Midbrain (tissue), 1 donor: ENCODE results near the gene PAX5.
A peak's percentile ranks its signal among the peaks of the same experiment; 100 is the strongest.
"Not testable (repeated sequence)": the region's sequence is repeated elsewhere in the genome, so short reads cannot be mapped to it uniquely, and the experiment has no call there.

Experiments
- DNase-seq: peaks from one replicate; lab custom pipeline; 2025; lab: John Stamatoyannopoulos, UW

Gene PAX5

DNA sequence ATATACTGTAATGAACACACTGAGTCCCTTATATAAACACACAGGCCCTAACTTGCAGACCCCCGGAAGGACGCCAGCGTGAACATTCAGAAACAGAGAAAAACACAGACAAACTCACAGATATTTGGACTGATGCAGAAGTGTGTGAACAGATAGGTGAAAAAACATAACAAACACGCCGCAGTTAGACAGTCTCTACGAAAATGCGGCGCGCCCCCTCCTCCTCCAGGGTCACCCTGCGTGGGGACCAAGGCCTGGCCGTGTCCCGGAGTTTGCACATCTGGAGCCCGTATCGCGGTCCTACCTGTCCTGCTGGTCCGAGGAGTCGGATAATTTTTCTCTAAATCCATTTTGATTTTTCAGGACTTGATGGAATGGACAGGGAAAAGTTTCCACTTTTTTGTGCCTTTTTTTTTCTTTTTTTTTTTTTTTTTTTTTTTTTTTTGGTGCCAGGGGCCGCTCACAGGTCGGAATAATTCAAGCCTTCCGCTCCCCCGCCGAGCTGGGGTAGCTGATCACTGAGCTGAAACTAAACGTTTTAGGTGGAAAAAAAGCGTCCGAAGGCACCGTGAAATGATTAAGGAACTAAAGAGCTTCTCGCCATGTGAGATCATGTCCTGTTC lies at the start of gene PAX5:
TSS of gene PAX5 (minus strand) at position 587 of the 623 bp plus-strand sequence. CDS start at position 350, 237 bp downstream.
- DNase-seq, result no peak

DNA sequence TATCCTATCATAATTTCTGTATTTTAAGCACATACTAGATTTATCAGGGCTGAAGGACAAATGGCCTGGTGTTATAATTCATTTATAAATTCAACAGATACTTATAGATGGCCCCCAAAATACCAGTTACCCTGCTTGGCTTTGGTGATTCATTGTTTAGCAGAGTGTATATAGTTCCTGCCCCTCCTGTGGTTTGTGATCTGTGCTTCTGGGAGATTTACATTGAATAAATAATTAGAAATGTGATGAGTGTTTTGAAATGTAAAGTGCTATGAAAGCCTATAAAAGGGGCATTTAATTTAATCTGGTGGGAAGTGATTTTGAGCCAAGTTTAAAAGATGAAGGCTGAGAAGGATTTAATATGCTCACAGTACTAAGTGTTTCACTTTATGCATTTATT lies 49.6 kb upstream of the PAX5 start:
- DNase-seq, result no peak

DNA sequence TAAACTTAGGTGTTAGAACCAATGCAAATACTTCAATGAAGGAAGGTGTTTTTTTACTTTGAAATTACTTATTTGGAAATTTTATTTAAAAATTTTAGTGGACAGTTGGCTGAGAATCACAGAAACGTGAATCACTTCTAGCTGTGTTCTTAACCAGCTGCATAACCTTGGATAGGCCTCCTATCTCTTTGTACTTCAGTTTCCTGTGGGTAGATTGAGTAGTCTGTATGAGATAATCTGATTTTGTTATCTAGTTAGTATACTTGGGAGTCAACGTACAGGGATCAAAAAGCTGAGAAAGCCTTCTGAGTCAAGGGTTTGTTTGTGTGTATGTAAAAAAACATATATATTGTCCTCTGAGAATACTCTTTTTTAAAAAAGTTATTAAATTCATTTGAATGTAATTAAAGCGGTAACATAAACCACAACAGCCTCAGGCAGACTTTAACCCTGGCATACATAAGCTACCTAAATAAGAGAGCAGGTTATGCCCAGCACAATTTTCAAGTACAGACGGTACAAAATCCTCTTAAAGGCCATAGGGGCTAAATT lies 48.2 kb upstream of the PAX5 start:
- no peak for DNase-seq

DNA sequence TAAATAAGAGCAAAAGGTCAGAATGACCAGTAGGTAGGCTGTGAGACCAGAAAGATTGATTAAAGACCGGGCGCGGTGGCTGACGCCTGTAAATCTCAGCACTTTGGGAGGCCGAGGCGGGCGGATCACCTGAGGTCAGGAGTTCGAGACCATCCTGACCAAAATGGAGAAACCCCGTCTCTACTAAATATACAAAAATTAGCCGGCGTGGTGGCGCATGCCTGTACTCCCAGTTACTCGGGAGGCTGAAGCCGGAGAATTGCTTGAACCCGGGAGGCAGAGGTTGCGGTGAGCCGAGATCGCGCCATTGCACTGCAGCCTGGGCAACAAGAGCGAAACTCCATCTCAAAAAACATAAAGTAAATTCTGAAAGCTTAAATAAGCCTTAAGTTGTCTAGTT lies 47.4 kb upstream of the PAX5 start:
- not testable (repeated sequence) for DNase-seq

DNA sequence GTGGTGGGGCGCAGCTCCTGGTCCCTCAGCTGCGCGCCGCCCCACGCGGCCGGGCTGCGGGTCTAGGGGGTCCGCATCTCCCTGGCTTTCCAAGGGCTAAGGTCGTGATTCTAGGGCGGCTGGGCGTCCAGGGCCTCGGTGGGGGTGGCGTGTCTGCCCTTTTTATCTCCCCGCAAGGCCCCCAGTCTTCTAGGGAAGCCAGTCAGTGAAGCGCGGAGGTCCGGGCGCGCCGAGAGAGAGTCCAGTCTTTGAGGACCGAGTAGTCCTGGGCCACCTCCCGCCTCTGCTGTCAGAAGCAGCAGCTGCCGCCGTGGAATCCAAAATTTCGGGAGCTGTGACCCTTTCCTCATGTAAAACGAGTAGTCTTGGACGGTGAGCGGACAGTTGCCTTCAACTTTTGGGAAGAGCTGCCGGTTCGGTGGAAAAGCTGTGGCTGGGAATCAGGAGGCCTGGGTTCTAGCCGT lies 46.1 kb upstream of the PAX5 start:
- not testable (repeated sequence) for DNase-seq

DNA sequence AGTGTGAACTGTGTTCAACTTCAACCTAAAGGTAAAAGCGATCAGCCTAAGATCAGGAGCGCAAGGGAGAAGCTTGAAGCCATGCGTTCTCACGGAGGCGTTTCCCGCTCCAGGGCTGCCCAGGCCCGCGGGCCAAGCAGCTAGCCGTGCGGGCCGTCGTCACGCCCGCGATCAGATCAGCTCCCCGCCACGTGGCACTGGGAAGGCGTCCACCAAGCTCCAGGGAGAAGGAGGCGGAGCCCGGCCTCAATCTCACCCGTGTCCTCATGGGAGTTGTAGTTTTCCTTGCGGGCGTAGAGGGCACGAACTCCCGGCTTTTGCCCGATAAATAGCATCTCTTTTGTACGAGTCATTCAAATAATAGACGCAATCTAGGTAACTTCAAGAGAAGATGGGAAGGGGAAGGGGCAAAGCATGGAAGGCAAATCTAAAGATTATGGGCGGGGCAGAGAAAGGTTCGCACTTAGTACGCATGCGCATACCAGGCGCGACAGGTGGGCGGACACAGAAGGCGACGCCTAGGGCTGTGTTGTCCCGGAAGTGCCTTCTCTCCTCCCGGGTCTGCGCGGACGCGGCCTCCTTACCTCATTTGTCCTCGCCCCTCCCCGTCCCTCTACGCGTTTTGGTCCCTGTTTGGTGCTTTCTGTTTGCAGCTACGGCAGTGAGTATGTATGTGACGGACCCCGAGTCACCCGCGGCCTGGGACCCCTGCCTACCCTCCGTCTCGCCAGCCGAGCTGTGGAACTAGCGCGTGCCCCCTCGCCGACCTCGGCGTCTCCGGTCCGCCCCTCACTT lies 45.5 kb upstream of the PAX5 start:
- peak; percentile 97 for DNase-seq

DNA sequence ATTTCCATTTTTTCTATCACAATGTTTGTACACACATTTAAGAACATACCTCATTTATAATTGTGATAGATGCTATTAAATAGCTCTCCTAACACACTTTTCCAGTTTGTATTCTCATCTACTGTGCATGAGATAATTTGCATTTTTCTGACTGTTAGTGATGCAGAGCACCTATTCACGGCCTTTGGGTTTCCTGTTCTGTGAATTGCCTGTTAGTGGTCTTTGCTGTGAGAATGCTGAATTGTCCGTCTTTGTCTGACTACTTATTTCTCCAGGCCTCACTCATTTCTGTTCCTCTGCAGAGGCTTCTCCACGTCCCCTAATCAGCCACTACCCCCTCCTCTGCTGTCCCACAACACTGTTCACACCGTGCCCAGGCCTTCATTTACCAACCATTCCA lies 40.7 kb upstream of the PAX5 start:
- not testable (repeated sequence) for DNase-seq

DNA sequence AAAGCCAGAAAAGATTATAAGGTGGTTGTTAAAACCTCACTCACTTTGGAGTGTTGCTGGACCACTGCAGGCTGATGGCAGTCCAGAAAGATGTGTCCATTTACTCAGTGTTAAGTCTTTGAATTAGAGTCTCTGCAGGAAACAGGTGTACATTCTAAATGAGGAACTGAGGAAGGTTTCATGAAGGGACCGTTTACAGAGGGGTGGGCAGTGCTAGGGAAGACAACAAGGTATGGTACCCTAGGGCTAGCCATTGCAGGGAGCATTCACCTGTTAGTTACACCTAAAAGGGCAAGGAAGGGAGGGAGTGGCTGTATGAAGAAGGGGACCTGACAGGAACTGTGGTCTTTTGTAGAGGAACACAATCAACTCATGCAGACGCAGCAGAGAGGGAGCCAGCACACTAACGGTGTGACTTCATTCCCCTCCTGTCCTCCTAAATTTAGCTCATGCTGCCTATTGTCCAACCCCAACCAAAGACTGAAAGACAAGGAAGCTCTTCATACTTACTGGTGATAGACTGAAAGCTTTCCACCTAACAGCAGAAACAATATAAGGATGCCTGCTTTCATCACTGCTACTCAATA lies 32.2 kb upstream of the PAX5 start:
- DNase-seq, result no peak

DNA sequence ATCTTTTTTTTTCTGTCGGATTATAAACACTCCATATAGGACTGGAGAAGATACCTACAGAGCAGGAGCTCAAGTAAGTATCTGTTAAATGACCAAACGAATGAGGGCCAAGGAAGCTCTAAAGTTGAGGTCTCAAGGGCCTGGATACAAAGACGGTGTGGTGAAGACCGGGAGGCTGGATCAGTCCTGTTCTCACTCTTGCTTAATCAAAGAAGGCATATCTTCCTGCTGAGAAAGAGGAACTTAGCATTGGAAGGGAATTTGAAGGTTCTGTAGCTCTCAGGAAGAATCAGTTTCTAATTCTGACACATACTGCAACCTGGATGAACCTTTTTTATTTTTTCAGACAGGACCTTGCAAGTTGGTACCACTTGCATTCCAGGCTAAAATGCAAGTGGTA lies 28.3 kb upstream of the PAX5 start:
- no peak for DNase-seq

DNA sequence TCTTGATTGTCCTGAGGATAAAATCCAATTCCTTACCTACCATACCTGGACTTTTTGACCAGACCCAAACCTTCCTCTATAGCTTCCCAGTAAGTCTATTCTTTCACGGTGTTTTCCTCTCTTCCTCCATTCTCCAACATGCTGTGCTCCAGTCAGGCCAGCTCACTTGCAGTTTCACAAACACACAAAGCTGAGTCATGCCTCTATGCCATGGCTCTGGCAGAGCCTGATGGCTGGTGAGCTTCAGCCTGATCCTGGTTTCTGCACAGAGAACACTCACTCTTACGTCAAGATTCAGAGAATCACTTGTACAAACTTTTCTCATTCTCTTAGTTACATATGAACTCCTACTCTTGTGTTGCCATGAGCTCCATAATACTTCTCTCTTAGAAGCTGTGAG lies 27.7 kb upstream of the PAX5 start:
- DNase-seq, result no peak

DNA sequence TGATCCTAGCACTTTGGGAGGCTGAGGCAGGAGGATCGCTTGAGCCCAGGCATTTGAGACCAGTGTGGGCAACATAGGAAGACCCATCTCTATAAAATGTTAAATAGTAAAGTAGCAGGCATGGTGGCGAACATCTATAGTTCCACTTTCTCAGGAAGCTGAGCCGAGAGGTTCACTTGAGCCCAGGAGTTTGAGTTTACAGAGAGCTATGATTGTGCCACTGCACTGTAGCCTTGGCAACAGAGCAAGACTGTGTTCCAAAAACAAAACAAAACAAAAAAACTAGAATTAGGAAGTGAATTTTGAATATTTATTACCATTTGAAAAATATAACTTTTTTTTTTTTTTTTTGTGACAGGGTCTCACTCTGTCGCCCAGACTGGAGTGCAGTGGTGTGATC lies 26.8 kb upstream of the PAX5 start:
- DNase-seq, result no peak

DNA sequence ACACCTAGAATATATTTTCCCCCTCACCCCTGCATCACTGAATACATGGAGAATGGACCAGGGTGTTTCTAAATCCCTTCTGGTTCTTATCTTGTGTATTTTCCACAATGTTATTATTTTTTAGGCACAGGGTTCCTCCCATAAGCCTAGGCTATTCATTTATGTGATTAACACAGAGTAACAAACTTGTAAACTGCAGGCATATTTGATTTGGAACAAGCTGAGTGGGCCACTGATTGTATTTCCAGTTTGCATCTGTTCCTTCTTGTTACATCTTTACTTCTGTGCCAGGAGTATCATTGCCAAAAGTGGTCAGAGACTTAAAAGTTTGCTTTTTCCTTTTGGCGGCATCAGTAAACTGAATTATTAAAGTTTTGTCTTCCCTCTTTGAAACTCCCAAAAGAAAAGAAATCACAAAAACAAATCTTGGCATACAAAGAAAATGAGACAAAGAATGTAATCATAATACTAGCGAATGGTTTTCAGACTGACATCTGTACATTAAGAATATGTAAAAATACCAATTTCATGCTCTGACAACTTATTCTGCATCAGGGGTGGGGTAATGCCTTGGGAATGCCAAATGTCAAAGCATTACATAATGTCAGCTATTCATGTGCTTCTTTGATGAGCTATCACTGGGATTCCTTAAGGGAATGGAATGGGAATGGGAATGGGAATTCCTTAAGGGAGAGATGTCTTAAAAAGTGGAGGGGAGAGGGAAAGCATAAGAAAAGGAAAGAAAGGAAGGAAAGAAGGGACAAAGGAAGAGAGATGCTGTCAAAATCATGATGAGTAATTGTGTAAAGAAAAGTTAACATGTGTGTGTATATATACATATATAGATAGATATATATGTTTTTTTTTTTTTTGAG lies 22.2 kb upstream of the PAX5 start:
- DNase-seq, result no peak

DNA sequence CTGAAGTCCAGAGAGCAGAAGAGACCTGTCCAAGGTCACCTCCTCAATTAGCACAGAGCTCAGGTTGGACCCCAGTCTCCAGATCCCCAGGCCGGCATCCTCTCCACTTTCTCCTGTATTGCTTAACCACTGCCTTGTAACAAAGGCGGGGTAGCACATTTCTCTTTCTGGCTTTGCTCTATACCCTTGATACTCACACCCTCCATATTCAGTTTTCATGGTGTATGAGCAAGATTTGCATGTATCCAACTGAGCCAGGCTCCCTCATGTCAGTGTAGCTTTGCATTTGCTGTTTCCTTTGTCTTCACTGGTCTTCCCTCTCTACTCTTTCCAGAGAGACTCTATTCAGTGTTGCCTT lies 20.3 kb upstream of the PAX5 start:
- not testable (repeated sequence) for DNase-seq

DNA sequence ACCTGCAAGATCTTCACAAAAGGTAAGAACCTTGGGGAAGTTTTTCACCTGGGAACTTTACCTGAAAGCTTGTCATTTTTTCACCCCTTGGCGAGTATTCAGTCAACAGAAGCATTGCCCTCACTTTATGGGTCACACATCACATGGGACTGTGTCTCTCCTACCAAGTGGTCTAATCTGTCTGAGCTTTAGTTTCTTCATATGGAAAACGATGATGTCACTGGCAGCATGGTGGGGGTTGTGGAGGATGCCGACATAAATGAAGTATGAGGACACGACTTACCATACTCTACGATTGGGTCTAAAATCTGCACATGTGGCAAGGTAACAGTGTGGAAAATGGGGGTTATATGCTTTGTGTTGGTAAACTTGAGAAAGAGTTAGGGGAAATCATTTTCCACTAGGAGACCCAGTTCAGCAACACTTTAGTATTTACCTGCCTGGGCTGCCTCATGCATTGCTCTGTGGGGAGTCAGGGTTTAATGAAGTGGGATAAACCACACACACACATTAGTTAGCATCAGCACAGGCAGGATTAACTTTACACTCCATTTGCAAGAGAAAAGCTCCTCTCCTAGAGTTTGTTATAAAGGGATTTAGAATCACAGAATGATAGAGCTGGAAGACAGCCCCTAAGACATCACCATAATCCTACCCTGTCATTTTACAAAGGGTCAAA lies 19.8 kb upstream of the PAX5 start:
- DNase-seq, result no peak

DNA sequence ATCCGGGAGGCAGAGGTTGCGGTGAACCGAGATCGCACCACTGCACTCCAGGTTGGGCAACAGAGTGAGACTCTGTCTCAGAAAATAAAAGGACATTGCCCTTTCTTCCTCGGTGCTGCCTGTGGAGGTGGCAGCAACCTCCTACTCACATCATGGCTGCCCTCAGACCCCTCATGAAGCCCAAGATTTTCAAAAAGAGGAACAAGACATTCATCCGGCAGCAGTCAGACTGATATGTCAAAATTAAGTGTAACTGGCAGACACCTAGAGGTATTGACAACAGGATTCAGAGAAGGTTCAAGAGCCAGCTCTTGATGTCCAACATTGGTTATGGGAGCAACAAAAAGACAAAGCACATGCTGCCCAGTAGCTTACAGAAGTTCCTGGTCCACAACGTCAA lies 12.6 kb upstream of the PAX5 start:
- no peak for DNase-seq

DNA sequence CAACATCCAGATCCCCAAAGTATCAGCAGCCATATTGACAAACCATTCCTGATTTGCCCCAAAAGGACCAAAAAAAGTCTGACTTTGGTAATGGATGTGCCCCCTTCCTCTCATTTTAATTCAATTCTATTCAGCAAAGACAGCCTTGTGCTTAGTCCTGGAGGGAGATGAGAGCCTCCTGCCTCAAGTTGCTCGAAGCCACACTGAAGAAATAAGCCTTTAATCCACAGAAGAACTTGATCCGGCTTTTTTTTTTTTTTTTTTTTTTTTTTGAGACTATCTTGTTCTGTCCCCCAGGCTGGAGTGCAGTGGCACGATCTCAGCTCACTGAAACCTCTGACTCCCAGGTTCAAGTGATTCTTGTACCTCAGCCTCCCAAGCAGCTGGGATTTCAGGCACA lies 8.4 kb upstream of the PAX5 start:
- DNase-seq, result no peak

DNA sequence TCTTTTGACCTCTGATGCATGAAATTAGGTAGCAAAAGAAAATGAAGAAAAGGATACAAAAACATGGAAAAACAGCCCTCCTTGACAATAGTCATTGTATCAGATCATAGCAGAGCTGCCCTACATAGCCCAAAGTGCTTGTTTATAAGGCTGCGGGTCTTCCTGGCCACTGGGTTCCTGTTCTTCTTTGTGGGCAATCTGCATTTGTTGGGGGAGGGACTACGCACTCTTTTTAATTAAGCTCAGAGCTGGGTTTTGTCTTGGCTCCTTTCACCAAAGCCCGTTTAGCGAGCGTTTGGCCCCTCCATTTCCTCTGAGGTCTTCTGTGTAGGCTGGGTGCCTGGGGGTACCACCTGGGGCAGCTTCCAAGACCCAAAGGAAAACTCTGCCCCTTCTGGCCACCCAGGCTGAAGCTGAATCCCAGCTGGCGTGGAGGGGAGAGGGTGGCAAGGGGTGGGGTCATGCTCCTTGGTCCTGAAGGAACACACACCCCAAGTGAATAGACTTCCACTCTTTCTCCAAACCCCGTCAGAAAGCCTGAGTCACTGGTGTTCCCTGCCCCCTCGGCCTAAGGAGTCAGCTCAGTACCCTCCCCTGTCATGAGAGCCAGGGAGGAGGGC lies 6.5 kb upstream of the PAX5 start:
- no peak for DNase-seq

DNA sequence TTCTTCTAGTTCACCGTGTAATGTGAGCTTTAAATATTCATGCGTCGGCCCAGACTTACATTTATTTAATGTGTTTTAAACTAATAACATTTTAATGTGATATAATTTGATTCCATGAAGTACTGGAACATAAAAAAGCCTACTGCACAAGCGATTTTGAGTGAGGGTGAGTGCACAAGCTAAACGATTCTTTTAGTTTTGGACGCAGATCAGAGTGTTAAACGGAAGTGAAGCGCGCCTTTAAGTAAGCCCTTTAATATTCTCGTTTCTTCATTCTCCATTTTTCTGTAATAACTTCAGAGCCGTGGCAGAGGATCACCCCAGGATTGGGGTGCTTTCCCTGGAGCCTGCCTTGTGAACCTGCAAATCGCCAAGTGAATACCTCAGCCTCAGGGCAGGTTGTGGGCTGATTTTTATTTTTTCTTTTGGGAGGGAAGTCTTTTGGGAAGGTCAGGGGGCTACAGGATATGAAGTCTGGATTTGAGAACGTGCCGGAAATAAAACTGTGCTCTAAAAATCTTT lies 4.9 kb upstream of the PAX5 start:
- no peak for DNase-seq

DNA sequence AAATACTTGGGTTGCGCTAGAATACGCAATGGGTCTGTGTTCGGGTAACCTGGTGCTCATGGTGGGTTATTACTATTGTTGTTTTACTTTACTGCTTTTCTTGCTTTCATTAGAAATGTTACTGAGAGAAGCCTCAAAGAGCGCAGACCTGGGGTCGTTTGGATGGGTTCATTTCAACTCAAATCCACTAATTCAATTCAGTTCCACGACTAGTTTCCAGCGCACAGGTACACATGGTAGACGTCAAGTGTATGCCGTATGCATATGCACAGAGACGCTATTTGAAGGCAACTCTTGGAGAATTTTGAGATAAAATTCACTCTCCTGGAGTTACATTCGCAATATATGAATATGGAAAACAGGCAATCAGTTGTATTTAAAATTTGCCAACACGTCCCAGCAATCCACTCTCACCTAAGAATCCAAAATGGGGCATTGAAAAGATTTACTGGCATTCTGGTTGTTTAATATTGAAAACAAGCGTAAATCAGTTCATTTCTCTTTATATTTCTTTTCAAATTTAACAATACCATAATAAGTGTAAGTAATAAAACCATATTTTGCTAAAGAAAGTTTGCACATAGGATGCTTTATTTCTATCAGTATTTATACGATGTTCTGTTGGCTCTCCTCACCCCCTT lies 4.4 kb upstream of the PAX5 start:
- DNase-seq, result no peak
